B cell (primary cell): ENCODE data around the gene BBS1. TPM values are rescaled to one million over a fixed set of nuclear protein-coding genes. Genes with fewer than 3 reads are reported as not detected.

ENCODE experiments used
- ATAC-seq: fragments of 200-7000 bp; cut with Tn5 transposase; one replicate; pipeline ENCODE4 v1.10.0; 2021; ENCODE audit warnings: low read depth, mild to moderate bottlenecking, moderate number of reproducible peaks, moderate library complexity
- CTCF ChIA-PET: fragments of 350-600 bp; sonication (Branson Sonifier 250); formaldehyde crosslinking; loops from one replicate; lab custom pipeline; 2021; ENCODE audit warnings: antibody characterized with exemption, inconsistent platforms; lab: Charles Lee
- POLR2A ChIA-PET: fragments of 350-600 bp; sonication (Branson Sonifier 250); formaldehyde crosslinking; loops from one replicate; lab custom pipeline; 2021; ENCODE audit warnings: antibody characterized with exemption; lab: Charles Lee
- DNase-seq: peaks from one replicate; pipeline ENCODE4 v3.0.0; 2013
- H2AFZ ChIP-seq: 2 replicates; pipeline ENCODE4 v1.6.1; 2012; ENCODE audit warnings: mild to moderate bottlenecking, low read depth, low read length; ENCODE audit not compliant: insufficient read depth, poor library complexity, severe bottlenecking
- H3K27ac ChIP-seq, 2 donors: 1 replicate in 1 of 2; 2 replicates in 1 of 2; pipeline ENCODE4 v1.5.1; 2012 to 2013; ENCODE audit warnings: low read length in 2 of 2, mild to moderate bottlenecking in 2 of 2, moderate library complexity in 1 of 2
- H3K27me3 ChIP-seq, 4 experiments: fragments of 200-600 bp in 1 of 4; sonication (generic) in 1 of 4; replicated peaks in 1 of 4; 1 replicate in 2 of 4; 2 replicates in 2 of 4; pipeline versions ENCODE4 v1.6.1 to v1.7.0; 2013 to 2016; ENCODE audit warnings: low read length in 3 of 4, mild to moderate bottlenecking in 2 of 4, mixed read lengths in 1 of 4, moderate library complexity in 1 of 4; ENCODE audit not compliant: insufficient read depth in 4 of 4, control insufficient read depth in 3 of 4; ENCODE audit errors: control extremely low read depth in 1 of 4
- H3K36me3 ChIP-seq, 2 experiments: replicated peaks in 1 of 2; 1 replicate in 1 of 2; 2 replicates in 1 of 2; pipeline versions ENCODE4 v1.6.1 to v1.7.1; 2013; ENCODE audit warnings: low read length in 1 of 2; ENCODE audit not compliant: insufficient read depth in 2 of 2, control insufficient read depth in 1 of 2; ENCODE audit errors: control extremely low read depth in 1 of 2, extremely low read depth in 1 of 2
- H3K4me1 ChIP-seq, 2 donors: fragments of 200-600 bp in 1 of 2; sonication (generic) in 1 of 2; 1 replicate in 1 of 2; 2 replicates in 1 of 2; pipeline versions ENCODE4 v1.5.1 to v1.6.1; 2013 to 2017; ENCODE audit warnings: low read length in 2 of 2; ENCODE audit not compliant: control insufficient read depth in 2 of 2, insufficient read depth in 2 of 2
- H3K4me2 ChIP-seq: replicated peaks from 2 replicates; pipeline ENCODE3; 2012; ENCODE audit warnings: mild to moderate bottlenecking, low read depth, low read length; ENCODE audit not compliant: poor library complexity, severe bottlenecking
- H3K4me3 ChIP-seq, 5 experiments: fragments of 200-600 bp in 1 of 5; sonication (generic) in 1 of 5; 1 replicate in 3 of 5; 2 replicates in 2 of 5; pipeline versions ENCODE4 v1.5.1 to v1.7.0; 2011 to 2016; ENCODE audit warnings: low read length in 4 of 5, mild to moderate bottlenecking in 4 of 5, low read depth in 2 of 5, control low read depth in 1 of 5, moderate library complexity in 1 of 5; ENCODE audit not compliant: insufficient read depth in 1 of 5; ENCODE audit errors: control extremely low read depth in 1 of 5, extremely low read depth in 1 of 5
- H3K79me2 ChIP-seq: fragments of 200-600 bp; sonication (generic); one replicate; pipeline ENCODE4 v1.6.0; 2016; ENCODE audit warnings: low read length; ENCODE audit not compliant: control insufficient read depth, insufficient read depth
- H3K9ac ChIP-seq: fragments of 200-600 bp; sonication (generic); 2 replicates; pipeline ENCODE4 v1.6.1; 2017; ENCODE audit warnings: mild to moderate bottlenecking, low read length, moderate library complexity
- H3K9me3 ChIP-seq, 3 donors: one replicate each; pipeline versions ENCODE4 v1.6.1 to v1.7.1; 2013; ENCODE audit warnings: low read length in 2 of 3; ENCODE audit not compliant: control insufficient read depth in 2 of 3, insufficient read depth in 1 of 3; ENCODE audit errors: control extremely low read depth in 1 of 3
- H4K20me1 ChIP-seq: 2 replicates; pipeline ENCODE4 v1.6.0; 2012; ENCODE audit warnings: mild to moderate bottlenecking, low read length; ENCODE audit not compliant: insufficient read depth, control insufficient read depth, poor library complexity, severe bottlenecking
- H3K27ac Mint-ChIP-seq: one replicate; pipeline ENCODE4 v1.8.0; 2021; ENCODE audit warnings: mixed read lengths
- H3K27me3 Mint-ChIP-seq: one replicate; pipeline ENCODE4 v1.8.0; 2021; ENCODE audit warnings: mixed read lengths
- H3K4me1 Mint-ChIP-seq: one replicate; pipeline ENCODE4 v1.8.0; 2021; ENCODE audit warnings: mixed read lengths
- H3K4me3 Mint-ChIP-seq: one replicate; pipeline ENCODE4 v1.8.0; 2021; ENCODE audit warnings: mixed read lengths
- H3K9me3 Mint-ChIP-seq: one replicate; pipeline ENCODE4 v1.8.0; 2022; ENCODE audit warnings: mixed read lengths; ENCODE audit not compliant: insufficient read depth
- EZH2 ChIP-seq: IDR thresholded peaks from 2 replicates; pipeline ENCODE4 v1.6.1; 2012; ENCODE audit warnings: borderline replicate concordance, low read depth, mild to moderate bottlenecking, moderate library complexity, low read length; ENCODE audit not compliant: insufficient read depth, poor library complexity, severe bottlenecking
- WGBS: methylation state at CpG from one replicate; pipeline ENCODE4 v1.1.5; 2013; ENCODE audit warnings: missing lambda C conversion rate; ENCODE audit not compliant: insufficient coverage; 5-methylcytosine and 5-hydroxymethylcytosine counted together
- intact Hi-C: fragments of 100-400 bp; cut with micrococcal nuclease; formaldehyde crosslinking; loops from one replicate; pipeline ENCODE4 v1.10.0; 2022
- polyA plus RNA-seq: library from polyadenylated mRNA; depleted of rRNA; stranded (reverse); fragments of >200 nt; gene quantifications from 2 replicates; pipeline ENCODE4 v1.2.3, GENCODE V29; 2012
- total RNA-seq, 2 donors: library from RNA; stranded (reverse); fragments of 120-200 nt in 1 of 2; gene quantifications; 1 replicate in 1 of 2; 2 replicates in 1 of 2; pipeline versions ENCODE4 v1.2.3 to v1.2.4, GENCODE V29; 2013 to 2022
- TF ChIP-seq, protein P1 (sequence below): fragments of 200-600 bp; IDR thresholded peaks from one replicate; pipeline ENCODE4 v1.8.0; 2022; ENCODE audit warnings: antibody characterized with exemption, mild to moderate bottlenecking

The BBS1 gene
- total and polyA plus RNA-seq, 2 donors (not counting 1 experiment from before 2014, with no cell fraction given), result 20.4 to 52.5 TPM

DNA sequence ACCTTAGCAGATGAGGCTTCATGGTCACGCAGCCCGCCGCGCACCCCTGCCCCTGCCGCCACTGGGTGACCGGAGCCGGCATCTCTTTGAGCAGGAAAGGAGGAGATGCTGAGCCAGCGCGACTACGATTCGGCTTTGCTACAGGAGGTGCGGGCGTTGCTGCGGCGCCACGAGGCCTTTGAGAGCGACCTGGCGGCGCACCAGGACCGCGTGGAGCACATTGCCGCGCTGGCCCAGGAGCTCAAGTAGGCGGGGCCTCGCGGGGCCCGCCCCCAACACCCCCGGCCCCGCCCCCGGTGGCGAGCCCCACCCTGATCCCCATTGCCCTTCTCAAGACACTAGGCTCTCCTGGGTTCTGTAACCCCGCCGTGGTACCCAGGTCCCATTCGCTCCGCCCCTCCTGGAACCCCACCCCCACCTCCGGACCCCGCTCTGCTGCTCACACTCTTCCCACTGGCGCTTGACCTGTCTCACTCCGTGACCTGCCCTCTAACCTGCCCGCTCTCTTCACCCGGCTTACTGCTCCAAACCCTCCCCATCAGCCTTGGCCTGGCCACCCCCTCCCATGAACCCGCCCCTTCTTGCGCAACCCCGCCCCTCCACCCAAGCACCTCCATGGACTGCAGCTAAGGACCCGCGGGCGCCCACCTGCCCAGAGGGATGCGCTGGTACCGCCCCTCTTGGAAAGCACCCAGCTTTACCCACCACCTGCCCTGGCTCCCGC lies 48.9 kb downstream of the BBS1 start:
- CTCF ChIA-PET, result interaction anchor here (1.3 kb wide), 1 partner anchor 20 kb away, joined by 3 read pairs; no protein-coding TSS in a partner anchor
- Histone ChIP-seq H3K27ac (no peak overlapping the region), H3K36me3 (no peaks in the 10 kb centered on the region), H4K20me1 (no peaks in the 10 kb centered on the region), H3K27me3 (peaks cover 0 to 26% (median 0%) of the 10 kb centered on the region in 4 experiments), H2AFZ (no peak overlapping the region), H3K4me3 (no peak overlapping the region), H3K9me3 (peaks cover 0 to 4% (median 0%) of the 10 kb centered on the region in 3 donors), H3K4me1 (peaks cover 5 to 6% of the 10 kb centered on the region in 2 donors), H3K4me2 (peak overlapping the region; percentile 52), H3K9ac (no peak overlapping the region), H3K79me2 (no peaks in the 10 kb centered on the region)
- intact Hi-C loops, result no loop called here
- DNase-seq (no peak), ATAC-seq (peak; percentile 47)
- 30% methylated on average over 41 of the region's 50 CpGs for WGBS
- H3K27me3 Mint-ChIP-seq, result peaks cover 23% of the 10 kb centered on the region
- H3K4me3 Mint-ChIP-seq, result peak overlapping the region; percentile 16
- POLR2A ChIA-PET, result interaction anchor here (1.0 kb wide), 2 partner anchors 57 to 79 kb away, joined by 3 read pairs; partner anchors contain the start of genes DPP3 and RBM14
- peaks cover 2% of the 10 kb centered on the region for H3K4me1 Mint-ChIP-seq
- no peak overlapping the region for H3K27ac Mint-ChIP-seq
- TF ChIP-seq EZH2, result no peak
- TF ChIP-seq, protein P1, sequence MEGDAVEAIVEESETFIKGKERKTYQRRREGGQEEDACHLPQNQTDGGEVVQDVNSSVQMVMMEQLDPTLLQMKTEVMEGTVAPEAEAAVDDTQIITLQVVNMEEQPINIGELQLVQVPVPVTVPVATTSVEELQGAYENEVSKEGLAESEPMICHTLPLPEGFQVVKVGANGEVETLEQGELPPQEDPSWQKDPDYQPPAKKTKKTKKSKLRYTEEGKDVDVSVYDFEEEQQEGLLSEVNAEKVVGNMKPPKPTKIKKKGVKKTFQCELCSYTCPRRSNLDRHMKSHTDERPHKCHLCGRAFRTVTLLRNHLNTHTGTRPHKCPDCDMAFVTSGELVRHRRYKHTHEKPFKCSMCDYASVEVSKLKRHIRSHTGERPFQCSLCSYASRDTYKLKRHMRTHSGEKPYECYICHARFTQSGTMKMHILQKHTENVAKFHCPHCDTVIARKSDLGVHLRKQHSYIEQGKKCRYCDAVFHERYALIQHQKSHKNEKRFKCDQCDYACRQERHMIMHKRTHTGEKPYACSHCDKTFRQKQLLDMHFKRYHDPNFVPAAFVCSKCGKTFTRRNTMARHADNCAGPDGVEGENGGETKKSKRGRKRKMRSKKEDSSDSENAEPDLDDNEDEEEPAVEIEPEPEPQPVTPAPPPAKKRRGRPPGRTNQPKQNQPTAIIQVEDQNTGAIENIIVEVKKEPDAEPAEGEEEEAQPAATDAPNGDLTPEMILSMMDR, result no peak
- no peaks in the 10 kb centered on the region for H3K9me3 Mint-ChIP-seq
